ENCODE results near the gene COL20A1. TPM values are rescaled to one million over a fixed set of nuclear protein-coding genes. Genes with fewer than 3 reads are reported as not detected.

Gene COL20A1
- total RNA-seq, 1 donor from 2014 or later = not detected

DNA sequence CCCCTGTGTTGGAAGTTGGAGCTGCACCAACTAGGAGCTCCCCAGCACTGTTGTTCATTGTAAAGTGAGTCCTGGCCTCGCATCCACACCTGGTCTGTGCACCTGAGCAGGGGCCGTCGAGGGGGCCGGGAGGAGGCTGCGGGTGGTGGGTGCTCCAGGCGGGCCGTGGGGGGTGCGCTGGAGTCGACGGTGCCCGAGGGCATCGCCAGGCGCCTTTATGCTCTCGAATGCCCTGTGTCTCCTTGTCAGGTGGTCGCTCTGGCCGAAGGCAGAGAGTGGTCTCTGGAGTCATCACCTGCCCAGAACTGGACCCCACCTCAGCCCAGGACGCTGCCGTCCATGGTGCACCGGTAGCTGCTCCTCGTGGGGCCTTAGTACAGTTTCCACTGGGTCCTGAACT is 16.0 kb upstream of the COL20A1 start:
- DNase-seq (ENCODE audit: low spot score) = no peak
- no peak for ATAC-seq

DNA sequence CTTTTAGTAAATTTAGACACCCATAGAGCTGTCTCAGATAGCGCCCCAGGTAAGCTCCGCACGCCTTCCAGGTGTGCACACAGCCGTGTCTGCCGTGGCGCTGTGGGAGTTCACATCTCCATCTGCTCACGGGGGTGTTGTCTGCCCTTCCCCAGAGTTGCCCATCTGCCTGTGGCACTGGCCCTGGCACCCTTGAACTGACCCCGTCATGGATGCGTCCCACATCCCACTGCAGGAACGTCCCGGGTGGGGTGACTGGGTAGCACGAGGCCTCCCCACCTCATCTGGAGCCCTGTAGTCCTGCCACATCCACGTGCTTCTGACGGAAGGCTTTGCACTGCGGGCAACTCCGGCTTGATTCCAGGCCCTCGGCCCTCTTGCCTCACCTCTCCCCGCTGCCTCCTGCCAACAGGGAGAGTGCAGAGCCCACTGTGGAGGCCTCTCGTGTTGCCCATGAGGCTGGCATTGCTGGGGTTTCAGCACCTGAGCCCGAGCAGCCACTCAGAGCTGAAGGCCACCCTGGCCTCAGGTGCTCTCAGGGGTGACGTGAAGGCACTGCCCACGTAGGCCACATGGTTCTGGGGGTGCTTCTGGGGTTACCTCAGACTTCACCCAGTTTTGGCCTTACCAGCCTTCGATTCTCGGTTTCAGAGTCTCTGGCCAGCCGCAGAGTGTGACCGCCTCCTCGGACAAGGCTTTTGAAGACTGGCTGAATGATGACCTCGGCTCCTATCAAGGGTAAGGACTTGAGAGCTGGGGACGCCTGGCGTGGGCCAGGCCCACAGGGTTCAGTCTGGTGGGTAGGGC is 15.3 kb upstream of the COL20A1 start:
- ATAC-seq = no peak
- DNase-seq (ENCODE audit: low spot score) = no peak

DNA sequence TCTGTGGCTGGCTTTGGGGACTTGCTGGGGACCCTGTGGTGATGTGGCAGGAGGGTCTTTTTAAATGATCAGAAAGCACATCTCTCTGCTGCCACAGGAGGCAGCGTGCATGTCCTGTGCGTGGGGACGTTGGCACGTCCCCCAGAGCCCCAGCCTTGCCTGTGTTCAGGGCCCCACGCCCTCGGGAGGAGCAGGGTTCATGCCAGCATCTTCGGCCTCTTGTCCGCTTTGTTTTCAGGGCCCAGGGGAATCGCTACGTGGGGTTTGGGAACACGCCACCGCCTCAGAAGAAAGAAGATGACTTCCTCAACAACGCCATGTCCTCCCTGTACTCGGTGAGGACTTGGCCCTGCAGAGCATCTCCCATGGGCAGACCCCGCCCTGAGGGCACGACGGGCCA is 14.3 kb upstream of the COL20A1 start:
- ATAC-seq = no peak
- DNase-seq (ENCODE audit: low spot score) = no peak

DNA sequence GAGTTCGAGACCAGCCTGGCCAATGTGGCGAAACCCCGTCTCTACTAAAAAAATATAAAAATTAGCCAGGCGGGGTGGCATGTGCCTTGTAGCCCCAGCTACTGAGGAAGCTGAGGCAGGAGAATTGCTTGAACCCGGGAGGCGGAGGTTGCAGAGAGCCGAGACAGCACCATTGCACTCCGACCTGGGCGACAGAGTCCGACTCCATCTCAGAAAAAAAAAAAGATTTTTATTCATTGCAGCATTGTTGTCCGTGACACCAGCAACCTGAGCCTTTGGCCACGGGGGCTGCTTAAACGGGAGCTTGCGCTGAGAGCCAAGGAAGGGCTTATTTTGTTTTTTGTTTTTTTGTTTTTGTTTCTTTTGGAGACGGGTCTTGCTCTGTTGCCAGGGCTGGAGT is 13.1 kb upstream of the COL20A1 start:
- DNase-seq (ENCODE audit: low spot score) = no peak
- ATAC-seq = no peak

DNA sequence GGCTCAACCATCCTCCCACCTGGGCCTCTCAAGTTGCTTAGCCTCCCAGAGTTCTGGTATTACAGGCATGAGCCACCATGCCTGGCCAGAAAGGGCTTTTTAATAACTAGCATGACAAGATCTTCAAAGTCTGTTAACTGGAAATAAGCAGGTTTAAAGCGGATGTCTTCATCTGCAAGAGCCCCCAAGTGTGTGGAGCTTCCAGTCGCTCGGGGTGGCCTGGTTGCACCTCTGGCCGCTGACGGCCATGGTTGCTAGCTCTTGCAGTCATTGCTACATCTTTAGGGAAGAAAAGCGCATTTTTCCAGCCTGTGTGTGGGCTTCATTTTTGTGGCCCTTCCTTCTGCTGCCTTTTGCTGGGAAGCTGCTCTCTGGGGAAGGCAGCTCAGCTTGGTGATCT is 12.6 kb upstream of the COL20A1 start:
- ATAC-seq = no peak
- no peak for DNase-seq (ENCODE audit: low spot score)

DNA sequence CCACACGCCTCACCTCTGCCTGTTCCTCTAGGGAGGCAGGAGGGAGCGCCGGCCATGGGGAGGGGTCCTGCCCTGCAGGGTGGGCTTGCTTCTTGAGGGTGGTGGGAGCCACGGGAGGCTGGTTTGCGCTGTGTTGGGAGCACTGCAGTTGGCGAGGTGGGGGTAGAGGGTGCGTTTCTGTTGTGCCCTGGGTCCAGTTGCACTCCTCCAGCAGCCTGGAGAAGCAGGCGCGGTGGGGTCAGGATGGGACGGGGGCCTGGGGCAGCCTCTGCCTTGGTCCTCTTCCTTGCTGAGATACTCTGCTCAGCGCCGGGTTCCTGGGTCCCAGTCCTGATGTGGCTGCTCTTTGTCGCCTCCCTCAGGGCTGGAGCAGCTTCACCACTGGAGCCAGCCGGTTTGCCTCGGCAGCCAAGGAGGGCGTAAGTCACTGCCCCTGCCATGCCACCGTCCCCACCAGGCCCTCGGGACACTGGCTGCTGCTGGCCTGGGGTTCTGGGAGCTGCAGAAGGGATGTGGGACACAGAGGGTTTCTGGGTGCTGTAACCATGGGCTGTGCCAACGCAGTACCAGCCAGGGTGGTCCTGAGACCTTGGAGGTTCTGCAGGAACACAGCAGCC is 11.9 kb upstream of the COL20A1 start:
- DNase-seq (ENCODE audit: low spot score) (no peak), ATAC-seq (no peak)

DNA sequence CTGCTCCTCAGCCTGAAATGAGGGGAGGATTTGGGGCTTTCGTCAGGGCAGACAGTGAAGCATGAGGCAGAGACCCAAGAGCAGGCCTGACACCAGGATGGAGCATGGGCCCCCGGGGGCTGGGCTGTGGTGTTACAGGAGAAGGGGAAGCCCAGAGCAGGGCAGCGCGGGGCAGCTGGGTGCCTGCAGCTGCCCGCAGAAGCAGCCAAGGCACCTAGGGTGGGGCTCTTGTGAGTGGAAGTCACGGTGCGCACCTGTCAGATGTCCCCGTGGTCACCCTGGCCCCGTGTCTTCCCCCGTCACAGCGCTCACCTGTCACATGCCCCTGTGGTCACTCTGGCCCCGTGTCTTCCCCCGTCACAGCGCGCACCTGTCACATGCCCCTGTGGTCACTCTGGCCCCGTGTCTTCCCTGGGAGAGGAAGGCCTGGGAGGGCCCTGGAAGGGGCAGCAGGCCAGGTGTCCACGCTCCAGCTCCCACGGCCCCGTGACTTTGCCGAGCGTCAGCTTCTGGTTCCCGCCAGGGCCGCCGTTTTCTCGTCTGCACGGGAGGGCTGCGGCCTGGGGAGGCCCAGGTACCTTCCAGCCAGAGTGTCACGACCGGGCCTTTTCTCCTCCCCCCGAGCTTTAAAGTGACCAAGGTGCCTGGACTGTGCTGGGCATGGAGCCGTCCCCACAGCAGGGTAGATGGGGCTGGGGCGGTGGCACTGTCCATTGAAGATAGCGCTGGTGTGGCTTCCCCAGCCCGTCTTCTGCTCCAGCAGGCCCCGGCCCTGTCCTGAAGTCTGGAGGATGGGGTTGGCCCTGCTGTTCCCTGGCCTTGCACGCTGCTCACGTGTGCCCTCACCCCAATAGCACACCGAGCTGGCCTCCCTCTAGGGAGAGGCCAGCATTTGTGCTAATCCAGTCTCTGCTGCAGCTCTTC is 11.0 kb upstream of the COL20A1 start:
- ATAC-seq = no peak
- DNase-seq (ENCODE audit: low spot score) = no peak

DNA sequence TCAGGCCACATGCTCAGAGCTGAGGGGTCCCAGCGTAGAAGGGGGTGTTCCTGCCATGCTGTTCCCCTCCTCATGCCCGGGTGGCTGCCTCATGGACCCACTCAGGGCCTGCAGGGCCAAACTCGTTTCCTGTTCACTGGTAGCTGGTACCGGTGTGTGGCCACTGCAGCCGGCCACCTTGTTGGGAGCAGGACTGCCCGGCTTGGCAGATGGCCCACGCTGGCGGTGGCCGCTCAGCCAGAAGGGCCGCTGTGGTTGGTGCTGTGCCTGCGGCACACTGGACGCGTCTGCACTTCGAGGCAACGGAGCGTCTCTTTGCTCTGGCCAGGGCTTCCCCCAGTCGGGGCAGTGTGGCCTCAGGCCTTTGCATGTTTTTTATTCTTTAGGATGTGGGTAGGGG is 10.0 kb upstream of the COL20A1 start:
- ATAC-seq (no peak), DNase-seq (ENCODE audit: low spot score) (no peak)

DNA sequence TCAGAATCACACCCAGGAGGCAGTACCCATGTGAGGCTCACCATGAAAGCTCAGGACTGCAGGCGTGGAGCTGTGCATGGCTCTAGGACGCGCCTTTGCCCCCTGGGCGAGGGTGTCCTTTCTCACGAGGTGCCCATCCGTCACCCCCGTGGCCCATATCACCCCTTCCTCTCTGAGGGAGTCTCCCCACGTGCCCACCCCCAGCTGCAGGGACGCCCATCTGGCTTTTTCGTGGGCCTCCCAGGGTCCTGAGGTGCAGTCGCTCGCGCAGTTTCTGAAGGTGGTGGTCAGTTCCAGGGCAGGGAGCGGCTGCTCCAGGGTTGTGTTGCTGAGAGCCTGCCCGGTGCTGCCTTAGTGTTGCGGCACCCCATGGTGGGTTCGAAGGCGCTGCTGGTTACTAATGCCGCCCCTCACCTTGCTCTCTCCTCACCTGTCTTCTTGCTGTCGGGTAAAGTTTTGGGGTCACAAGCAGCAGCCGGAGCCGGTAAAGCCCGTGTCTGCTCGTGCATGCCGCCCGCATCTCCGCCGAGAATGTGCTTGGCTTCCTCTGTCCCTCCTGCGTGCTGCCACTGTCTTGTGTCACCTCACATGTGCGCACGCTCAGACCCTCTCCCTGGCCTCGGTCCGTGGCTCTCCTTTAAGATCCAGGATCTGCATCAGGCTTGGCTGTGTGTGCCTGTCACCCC is 9.4 kb upstream of the COL20A1 start:
- DNase-seq (ENCODE audit: low spot score) (no peak), ATAC-seq (no peak)

DNA sequence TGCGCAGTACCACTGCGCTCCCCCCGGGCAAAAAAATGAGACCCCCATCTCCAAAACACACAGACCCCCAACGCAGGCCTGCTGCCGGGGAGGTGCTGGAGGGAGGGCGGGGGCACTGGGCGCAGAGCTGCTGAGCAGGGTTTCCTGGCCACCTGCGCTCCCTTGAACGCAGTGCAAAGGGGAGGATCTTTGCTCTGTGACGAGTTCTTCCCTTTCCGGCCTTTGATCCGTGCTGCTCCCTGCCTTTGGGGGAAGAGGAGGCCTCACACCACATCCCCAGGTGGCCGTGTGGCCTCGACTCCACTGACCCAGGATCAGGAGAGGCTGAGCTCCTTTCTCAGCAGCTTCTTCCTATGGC is 8.9 kb upstream of the COL20A1 start:
- ATAC-seq (no peak), DNase-seq (ENCODE audit: low spot score) (no peak)

DNA sequence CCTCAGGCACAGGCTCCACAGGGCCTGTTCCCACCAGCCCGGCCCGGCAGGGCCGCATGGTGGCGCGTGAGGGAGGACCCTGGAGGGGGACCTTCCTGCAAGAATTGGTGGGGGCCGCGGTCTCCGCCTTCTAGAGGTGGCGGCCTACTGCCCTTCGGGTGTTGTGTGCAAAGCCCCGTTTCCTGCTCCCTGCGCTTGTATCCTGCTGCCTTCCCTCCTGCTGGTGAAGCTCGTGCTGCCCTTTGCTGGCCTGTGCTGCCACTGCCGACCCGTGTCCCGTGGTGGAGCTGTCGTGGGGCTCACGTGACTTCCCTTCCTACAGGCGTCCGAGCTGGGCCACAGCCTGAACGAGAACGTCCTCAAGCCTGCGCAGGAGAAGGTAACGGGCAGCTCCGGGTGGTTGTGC is 8.4 kb upstream of the COL20A1 start:
- ATAC-seq = no peak

DNA sequence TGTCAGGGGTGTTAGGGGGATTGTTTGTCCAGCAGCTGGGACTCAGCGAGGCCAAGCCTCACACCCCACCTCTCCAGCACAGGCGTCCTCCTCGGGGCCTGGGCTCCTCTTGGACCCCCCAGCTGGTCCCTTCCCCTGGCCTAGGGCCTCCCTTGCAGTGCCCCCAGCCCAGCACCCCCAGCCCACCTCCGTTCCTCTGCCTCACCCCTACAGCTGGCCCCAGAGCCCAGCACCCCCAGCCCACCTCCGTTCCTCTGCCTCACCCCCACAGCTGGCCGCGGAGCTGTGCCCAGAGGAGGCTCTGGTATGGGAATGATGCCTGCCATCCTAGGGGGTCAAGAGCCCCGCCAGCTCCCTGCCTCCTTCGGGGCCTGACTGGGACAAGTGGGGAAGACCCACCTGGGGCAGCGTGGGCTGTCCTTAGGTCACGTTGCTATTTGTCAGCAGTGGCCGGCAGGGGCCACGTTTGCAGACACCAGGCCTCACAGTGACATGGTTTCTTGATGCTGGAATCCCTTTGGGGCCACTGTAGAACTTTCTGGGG is 7.9 kb upstream of the COL20A1 start:
- ATAC-seq (no peak), DNase-seq (ENCODE audit: low spot score) (no peak)

More for the DNA sequence above, 8.4 kb upstream of the COL20A1 start:
- no peak for DNase-seq (ENCODE audit: low spot score)

DNA sequence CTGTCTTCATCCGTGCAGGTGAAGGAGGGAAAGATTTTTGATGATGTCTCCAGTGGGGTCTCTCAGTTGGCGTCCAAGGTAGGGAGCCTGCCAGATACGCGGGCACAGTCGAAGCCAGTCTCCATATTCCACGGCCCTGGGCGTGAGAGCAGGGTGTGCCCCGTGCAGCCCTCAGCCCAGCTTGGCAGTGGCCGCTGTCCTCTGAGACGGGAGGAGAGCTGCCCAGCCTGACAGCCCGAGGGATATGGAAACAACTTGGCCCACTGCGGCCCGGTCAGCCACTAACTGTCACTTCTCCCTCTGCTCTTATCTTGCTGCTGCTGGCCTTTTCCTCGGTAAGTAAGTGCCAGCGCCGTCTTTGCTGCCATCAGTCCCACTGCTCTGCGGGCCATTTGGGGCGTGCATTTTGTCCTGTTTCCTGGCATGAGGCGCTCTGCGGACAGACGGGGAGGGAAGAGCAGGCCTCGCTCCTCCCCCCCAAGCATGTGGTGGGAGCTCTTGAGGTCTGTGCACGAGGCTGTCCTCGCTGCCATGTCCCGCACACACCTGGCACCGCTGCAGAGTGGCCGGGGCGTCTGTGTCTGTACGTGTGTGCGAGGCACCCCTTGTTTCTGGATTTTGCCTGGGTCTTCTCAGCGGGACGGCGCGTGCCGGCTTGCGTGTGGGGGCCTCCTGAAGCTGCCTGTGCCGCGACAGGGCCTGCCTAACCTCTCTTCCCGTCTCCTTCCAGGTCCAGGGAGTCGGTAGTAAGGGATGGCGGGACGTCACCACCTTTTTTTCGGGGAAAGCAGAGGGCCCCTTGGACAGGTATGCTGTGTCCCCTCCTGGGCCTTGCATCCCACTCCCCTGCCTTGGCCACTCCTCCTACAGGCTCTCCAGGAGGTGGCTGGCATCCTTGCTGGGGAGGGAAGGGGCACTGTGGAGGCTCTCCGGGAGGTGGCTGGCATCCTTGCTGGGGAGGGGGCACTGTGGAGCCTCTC is 7.1 kb upstream of the COL20A1 start:
- ATAC-seq (no peak), DNase-seq (ENCODE audit: low spot score) (no peak)

DNA sequence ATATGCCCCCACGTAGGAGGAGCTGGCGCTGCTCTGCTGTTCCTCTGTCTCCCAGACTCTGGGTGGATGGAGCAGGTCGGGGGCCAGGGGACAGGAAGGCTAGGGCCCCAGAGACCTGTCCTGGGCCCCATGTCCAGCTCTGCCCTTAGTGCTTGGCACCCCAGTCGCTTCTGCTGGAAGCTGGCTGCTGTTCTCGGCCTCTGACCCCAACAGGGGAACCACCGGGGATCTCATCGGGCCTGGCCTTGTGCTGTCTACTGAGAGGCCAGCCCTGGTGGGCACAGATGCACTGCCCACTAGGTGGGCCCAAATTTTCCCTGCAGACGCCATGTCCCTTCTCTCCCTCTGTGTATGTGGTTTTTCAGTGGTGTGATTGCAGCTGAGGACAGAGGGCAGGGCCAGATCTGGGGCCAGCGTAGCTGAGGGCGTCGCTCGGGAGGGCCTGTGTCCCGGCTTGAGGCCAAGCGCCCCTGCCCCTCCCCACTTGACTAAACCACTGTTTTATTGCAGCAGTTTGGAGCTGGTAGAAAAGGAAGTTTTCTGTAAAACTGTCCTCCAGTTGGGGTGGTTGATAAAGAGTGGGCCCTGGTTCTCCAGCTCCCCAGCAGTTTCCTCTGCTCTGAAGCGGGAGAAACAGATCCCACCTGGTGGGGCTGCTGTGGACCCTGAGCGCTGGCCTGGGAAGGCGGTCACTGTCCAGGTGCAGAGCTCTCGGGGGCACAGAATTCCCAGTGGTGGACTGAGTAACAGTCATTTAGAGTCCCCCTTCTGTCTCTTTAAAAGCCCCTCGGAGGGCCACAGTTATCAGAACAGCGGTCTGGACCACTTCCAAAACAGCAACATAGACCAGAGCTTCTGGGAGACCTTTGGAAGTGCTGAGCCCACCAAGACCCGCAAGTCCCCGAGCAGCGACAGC is 5.9 kb upstream of the COL20A1 start:
- no peak for DNase-seq (ENCODE audit: low spot score)
- ATAC-seq = no peak

DNA sequence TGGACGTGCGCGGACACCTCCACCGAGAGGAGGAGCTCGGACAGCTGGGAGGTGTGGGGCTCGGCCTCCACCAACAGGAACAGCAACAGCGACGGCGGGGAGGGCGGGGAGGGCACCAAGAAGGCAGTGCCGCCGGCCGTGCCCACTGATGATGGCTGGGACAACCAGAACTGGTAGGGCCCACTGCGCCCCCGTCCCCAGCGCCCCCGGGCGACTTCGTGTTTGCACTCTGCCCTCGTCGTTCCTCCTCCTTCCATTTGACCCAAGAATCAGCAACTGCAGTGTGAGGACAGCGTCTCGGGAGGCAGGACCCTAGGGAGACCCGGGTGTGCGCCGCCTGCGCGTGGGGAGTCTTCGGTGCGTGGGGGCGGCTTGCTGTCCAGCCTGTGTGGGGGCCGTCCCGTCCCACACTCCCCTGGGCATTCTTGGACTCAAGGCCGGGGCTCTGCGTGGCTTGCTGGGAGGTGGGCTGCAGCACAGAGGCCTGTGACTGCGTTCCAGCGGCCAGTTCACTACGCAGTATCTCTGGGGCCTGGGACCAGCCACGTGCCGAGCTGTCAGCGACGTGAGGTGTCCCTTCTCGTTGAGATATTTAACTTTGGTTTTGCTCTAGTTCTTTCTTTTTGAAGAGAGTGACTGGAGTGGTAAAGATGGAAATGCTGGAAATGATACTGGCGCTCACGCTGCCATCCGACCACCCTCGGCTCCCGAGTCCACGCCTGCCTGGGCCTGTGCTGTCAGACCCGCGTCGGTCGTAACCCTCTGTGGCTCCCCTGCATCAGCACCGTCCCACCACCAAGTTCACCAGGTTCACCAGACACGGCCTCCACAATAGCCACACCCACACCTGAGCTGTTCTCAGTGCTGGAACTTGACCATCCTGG is 5.0 kb upstream of the COL20A1 start:
- no peak for DNase-seq (ENCODE audit: low spot score)
- ATAC-seq = no peak

DNA sequence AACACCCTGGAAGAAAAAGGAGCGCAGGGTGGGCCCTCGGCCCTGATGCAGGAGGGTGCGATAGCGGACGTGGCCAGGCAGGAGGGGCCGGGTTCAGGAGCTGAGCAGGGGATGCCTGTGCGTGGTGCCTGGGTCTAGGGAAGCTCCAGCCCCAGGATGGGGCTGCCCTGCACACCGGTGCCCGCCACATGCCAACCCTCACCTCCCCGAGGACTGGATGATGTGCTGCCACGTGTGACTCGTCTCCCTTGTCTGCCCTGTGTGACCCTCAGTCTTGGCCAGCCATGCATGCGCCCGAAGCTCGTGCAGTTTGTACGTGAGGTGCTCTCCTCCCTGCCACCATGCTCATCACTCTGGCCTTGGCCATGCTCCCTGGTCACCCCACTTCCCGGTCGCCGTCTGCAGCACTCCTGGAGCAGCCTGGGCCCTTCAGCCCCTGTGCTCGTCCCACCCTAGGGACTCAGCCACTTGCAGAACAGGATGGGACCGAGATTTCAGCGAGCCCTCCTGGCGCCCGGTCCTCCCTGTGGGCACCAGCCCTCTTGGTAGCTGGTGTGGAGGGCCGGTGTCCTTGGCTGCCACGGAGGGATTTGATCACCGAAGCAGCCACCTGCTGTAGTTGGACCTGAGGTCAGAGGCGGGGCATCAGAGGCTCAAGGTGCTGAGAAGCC is 4.3 kb upstream of the COL20A1 start:
- no peak for DNase-seq (ENCODE audit: low spot score)

More for the DNA sequence above, 4.3 kb upstream of the COL20A1 start:
- no peak for ATAC-seq
